Stimulated activated CD8-positive, alpha-beta memory T cell treated with anti-CD3 and anti-CD28 coated beads, Interleukin-15, amount 100 ng/mL, for 4 hours (primary cell): ENCODE measurements around the gene WNT1.

ENCODE experiments used
- DNase-seq, 2 donors: peaks; one replicate each; pipeline ENCODE4 v3.0.0-alpha.2; 2020; ENCODE audit warnings: low read depth in 2 of 2

The WNT1 gene

GRCh38 chr12:48961331-48961730, 16.8 kb upstream of the WNT1 start:
- DNase-seq = no peak

- DNase-seq = no peak
Measured at GRCh38 chr12:48961801-48962200, 16.3 kb upstream of the WNT1 start.

- DNase-seq = no peak
Measured at GRCh38 chr12:48965298-48965838, 12.8 kb upstream of the WNT1 start.

GRCh38 chr12:48966177-48966895, 11.8 kb upstream of the WNT1 start:
- DNase-seq = no peak

GRCh38 chr12:48967991-48968390, 10.1 kb upstream of the WNT1 start:
- no peak for DNase-seq

- no peak for DNase-seq
Measured at GRCh38 chr12:48968467-48968866, 9.7 kb upstream of the WNT1 start.

- DNase-seq = no peak
Measured at GRCh38 chr12:48969160-48969771, 8.9 kb upstream of the WNT1 start.

- DNase-seq = no peak
Measured at GRCh38 chr12:48969833-48970701, 8.1 kb upstream of the WNT1 start.

- DNase-seq = no peak
Measured at GRCh38 chr12:48970702-48971334, 7.3 kb upstream of the WNT1 start.

- no peak for DNase-seq
Measured at GRCh38 chr12:48972213-48972951, 5.7 kb upstream of the WNT1 start.

- no peak for DNase-seq
Measured at GRCh38 chr12:48972952-48973483, 5.1 kb upstream of the WNT1 start.

- DNase-seq = no peak
Measured at GRCh38 chr12:48973531-48973930, 4.6 kb upstream of the WNT1 start.

- no peak for DNase-seq
Measured at GRCh38 chr12:48973941-48974673, 4.0 kb upstream of the WNT1 start.

GRCh38 chr12:48977290-48978281, 536 bp upstream of the WNT1 start:
- peak; percentile 53 to 66 for DNase-seq

- no peak for DNase-seq
Measured at GRCh38 chr12:48978741-48979601, 849 bp downstream of the WNT1 start.

- DNase-seq = no peak
Measured at GRCh38 chr12:48979602-48980388, 1.7 kb downstream of the WNT1 start.

- no peak for DNase-seq
Measured at GRCh38 chr12:48980389-48980952, 2.3 kb downstream of the WNT1 start.
